Ovary (tissue), 3 donors: ENCODE results near the gene CERCAM.

Experiments
- POLR2A ChIP-seq: fragments of 450-650 bp; IDR thresholded peaks from one replicate; pipeline ENCODE4 v1.6.1; 2017; ENCODE audit warnings: antibody characterized with exemption, mild to moderate bottlenecking, moderate library complexity
- TF ChIP-seq, protein P1 (sequence below), 3 donors: fragments of 450-650 bp in 2 of 3; fragments of 200-600 bp in 1 of 3; IDR thresholded peaks; one replicate each; pipeline versions ENCODE4 v1.5.1 to v1.8.0; 2016 to 2022; ENCODE audit warnings: antibody characterized with exemption in 3 of 3, mild to moderate bottlenecking in 1 of 3
- donor health status: DM: no; HTN: no; CAD: no.

- no peak for TF ChIP-seq POLR2A
- TF ChIP-seq, protein P1, sequence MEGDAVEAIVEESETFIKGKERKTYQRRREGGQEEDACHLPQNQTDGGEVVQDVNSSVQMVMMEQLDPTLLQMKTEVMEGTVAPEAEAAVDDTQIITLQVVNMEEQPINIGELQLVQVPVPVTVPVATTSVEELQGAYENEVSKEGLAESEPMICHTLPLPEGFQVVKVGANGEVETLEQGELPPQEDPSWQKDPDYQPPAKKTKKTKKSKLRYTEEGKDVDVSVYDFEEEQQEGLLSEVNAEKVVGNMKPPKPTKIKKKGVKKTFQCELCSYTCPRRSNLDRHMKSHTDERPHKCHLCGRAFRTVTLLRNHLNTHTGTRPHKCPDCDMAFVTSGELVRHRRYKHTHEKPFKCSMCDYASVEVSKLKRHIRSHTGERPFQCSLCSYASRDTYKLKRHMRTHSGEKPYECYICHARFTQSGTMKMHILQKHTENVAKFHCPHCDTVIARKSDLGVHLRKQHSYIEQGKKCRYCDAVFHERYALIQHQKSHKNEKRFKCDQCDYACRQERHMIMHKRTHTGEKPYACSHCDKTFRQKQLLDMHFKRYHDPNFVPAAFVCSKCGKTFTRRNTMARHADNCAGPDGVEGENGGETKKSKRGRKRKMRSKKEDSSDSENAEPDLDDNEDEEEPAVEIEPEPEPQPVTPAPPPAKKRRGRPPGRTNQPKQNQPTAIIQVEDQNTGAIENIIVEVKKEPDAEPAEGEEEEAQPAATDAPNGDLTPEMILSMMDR (IDR thresholded peaks at IDR 0.05): no peak
Observed at GRCh38 chr9:128390150-128390812, 30.4 kb upstream of the CERCAM start.
